Smooth muscle cell (in vitro differentiated cells): ENCODE data around the gene TTC16. TPM values are rescaled to one million over a fixed set of nuclear protein-coding genes. Genes with fewer than 3 reads are reported as not detected.

ENCODE experiments used
- DNase-seq: peaks from one replicate; lab custom pipeline; 2025; ENCODE audit not compliant: unreplicated experiment; lab: John Stamatoyannopoulos, UW
- H2AFZ ChIP-seq: fragments of 200-600 bp; sonication (generic); 2 replicates; pipeline ENCODE4 v1.6.0; 2016; ENCODE audit warnings: antibody characterized with exemption, low read depth, mild to moderate bottlenecking
- H3F3A ChIP-seq: fragments of 200-600 bp; sonication (generic); 2 replicates; pipeline ENCODE4 v1.6.0; 2017; ENCODE audit warnings: antibody characterized with exemption, low read depth
- H3K27ac ChIP-seq: fragments of 200-600 bp; sonication (generic); 2 replicates; pipeline ENCODE4 v1.5.1; 2016; ENCODE audit warnings: low read depth, mild to moderate bottlenecking
- H3K27me3 ChIP-seq: fragments of 200-600 bp; sonication (generic); 2 replicates; pipeline ENCODE4 v1.6.1; 2016; ENCODE audit warnings: low read depth, mild to moderate bottlenecking
- H3K36me3 ChIP-seq: fragments of 200-600 bp; sonication (generic); 2 replicates; pipeline ENCODE4 v1.5.1; 2016; ENCODE audit warnings: low read depth
- H3K4me1 ChIP-seq: fragments of 200-600 bp; sonication (generic); 2 replicates; pipeline ENCODE4 v1.5.1; 2016; ENCODE audit warnings: low read depth
- H3K4me2 ChIP-seq: fragments of 200-600 bp; sonication (generic); 2 replicates; pipeline ENCODE4 v1.6.0; 2016; ENCODE audit warnings: mild to moderate bottlenecking
- H3K4me3 ChIP-seq: fragments of 200-600 bp; sonication (generic); 2 replicates; pipeline ENCODE4 v1.5.1; 2016; ENCODE audit warnings: mild to moderate bottlenecking
- H3K79me2 ChIP-seq: fragments of 200-600 bp; sonication (generic); 2 replicates; pipeline ENCODE4 v1.6.0; 2016; ENCODE audit warnings: low read depth, mild to moderate bottlenecking
- H3K9ac ChIP-seq: fragments of 200-600 bp; sonication (generic); 2 replicates; pipeline ENCODE4 v1.6.0; 2016; ENCODE audit warnings: low read depth
- H3K9me3 ChIP-seq: fragments of 200-600 bp; sonication (generic); replicated peaks from 2 replicates; pipeline ENCODE4 v1.5.1; 2016; ENCODE audit warnings: low read depth
- H4K20me1 ChIP-seq: fragments of 200-600 bp; sonication (generic); 2 replicates; pipeline ENCODE4 v1.6.0; 2016; ENCODE audit warnings: low read depth
- CTCF ChIP-seq: fragments of 200-600 bp; sonication (generic); IDR thresholded peaks from 2 replicates; pipeline ENCODE4 v1.5.1; 2017; ENCODE audit warnings: borderline replicate concordance, mild to moderate bottlenecking, antibody characterized with exemption; ENCODE audit not compliant: insufficient read depth, poor library complexity, severe bottlenecking
- WGBS: methylation state at CpG from one replicate; pipeline ENCODE4 v1.1.7; 2016; ENCODE audit warnings: low lambda C conversion rate; 5-methylcytosine and 5-hydroxymethylcytosine counted together
- polyA plus RNA-seq: library from polyadenylated mRNA; unstranded; fragments of >200 nt; fragmentation: Nextera tagmentation; extraction: Ambion mirVana; gene quantifications from 2 replicates; pipeline ENCODE4 v1.2.1, GENCODE V29; 2016
- total RNA-seq: library from RNA; depleted of rRNA; stranded (reverse); fragments of >200 nt; gene quantifications from 2 replicates; pipeline ENCODE4 v1.2.3, GENCODE V29; 2014

The TTC16 gene
- total and polyA plus RNA-seq, 2 experiments from 2014 or later: 0.22 TPM; not detected in 1

DNA sequence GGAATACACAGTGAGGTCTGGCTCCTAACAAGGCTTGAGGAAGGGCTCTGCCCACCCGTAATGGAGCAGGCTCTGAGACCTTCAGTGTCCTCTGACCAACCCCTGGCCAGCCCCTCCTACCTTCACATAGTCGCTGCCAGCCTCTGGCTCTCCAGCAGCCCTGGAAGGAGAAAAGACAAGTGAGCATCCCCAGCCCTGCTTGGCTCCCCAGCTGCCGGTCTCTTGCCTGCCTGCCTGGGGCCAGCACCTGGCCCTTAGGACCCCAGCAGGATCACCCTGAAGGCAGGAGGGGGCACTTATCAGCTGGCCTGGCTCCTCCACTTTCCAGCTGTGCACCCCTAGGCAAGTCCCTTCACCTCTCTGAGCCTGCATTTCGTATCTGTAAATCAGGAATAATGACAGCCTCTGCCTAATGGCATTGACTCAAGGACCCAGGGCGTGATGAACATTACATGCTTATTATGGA, 45.6 kb downstream of the TTC16 start:
- H3K27ac ChIP-seq: no peak overlapping the region
- no peak for DNase-seq
- H3K79me2 ChIP-seq: no peaks in the 10 kb centered on the region
- no peak overlapping the region for H2AFZ ChIP-seq
- H3K9me3 ChIP-seq: no peaks in the 10 kb centered on the region
- 59% methylated on average over 5 of the region's 5 CpGs for WGBS
- H3K4me2 ChIP-seq: no peak overlapping the region
- no peaks in the 10 kb centered on the region for H3K4me1 ChIP-seq
- no peak overlapping the region for H3K4me3 ChIP-seq
- no peak for TF ChIP-seq CTCF
- peaks cover 4% of the 10 kb centered on the region for H3K27me3 ChIP-seq
- no peaks in the 10 kb centered on the region for H4K20me1 ChIP-seq
- H3K36me3 ChIP-seq: no peaks in the 10 kb centered on the region
- no peak overlapping the region for H3K9ac ChIP-seq
- no peaks in the 10 kb centered on the region for H3F3A ChIP-seq

DNA sequence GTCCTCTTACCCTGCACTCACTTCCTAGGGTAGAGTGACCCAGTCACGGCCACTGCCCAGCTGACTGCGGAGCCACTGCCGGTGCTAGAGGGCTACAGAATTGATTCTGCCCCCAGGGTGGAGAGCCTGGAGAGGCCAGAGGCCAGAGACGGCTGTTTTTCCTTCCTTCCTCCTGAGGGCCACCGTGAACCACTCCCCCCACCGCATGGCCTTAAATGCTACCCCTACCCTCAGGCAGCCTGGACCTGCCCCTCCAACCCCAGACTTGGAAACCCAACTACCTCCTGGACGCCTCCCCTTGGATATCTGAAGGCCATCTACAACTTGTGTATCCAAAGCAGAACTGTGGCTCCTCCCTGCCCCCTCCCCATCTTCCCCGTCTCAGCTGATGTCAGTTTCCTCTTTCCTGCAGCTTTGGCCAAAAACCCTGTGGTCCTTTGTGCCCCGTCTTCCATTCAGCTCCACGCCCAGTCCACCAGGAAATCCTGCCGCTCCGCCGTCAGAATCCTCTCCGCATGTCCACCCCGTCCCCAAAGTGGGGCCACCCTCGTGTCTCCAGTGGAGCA, 46.3 kb downstream of the TTC16 start:
- Histone ChIP-seq H3K27me3 (no peaks in the 10 kb centered on the region), H3K27ac (no peak overlapping the region), H4K20me1 (no peaks in the 10 kb centered on the region), H3K4me2 (no peak overlapping the region), H3K79me2 (no peaks in the 10 kb centered on the region), H3K9ac (no peak overlapping the region), H3K4me3 (no peak overlapping the region), H3K9me3 (no peaks in the 10 kb centered on the region), H2AFZ (no peak overlapping the region), H3K36me3 (no peaks in the 10 kb centered on the region), H3K4me1 (no peaks in the 10 kb centered on the region), H3F3A (no peaks in the 10 kb centered on the region)
- no peak for DNase-seq
- no peak for TF ChIP-seq CTCF
- 64% methylated on average over 15 of the region's 16 CpGs for WGBS

GRCh38 chr9:127763918-127764384, 48.1 kb downstream of the TTC16 start:
- Histone ChIP-seq H3K4me1 (no peaks in the 10 kb centered on the region), H3F3A (no peaks in the 10 kb centered on the region), H3K9me3 (no peaks in the 10 kb centered on the region), H3K36me3 (no peaks in the 10 kb centered on the region), H4K20me1 (no peaks in the 10 kb centered on the region), H2AFZ (no peak overlapping the region), H3K79me2 (no peaks in the 10 kb centered on the region), H3K4me2 (no peak overlapping the region), H3K4me3 (no peak overlapping the region), H3K27me3 (no peaks in the 10 kb centered on the region), H3K9ac (no peak overlapping the region), H3K27ac (no peak overlapping the region)
- no peak for DNase-seq
- TF ChIP-seq CTCF: peak; percentile 16
- WGBS: 37% methylated on average over 7 of the region's 7 CpGs

- 91% methylated on average over 1 of the region's 1 CpG for WGBS
- Histone ChIP-seq H2AFZ (no peak overlapping the region), H3K4me3 (no peak overlapping the region), H3K9me3 (no peaks in the 10 kb centered on the region), H3K27me3 (no peaks in the 10 kb centered on the region), H3K9ac (no peak overlapping the region), H3K79me2 (no peaks in the 10 kb centered on the region), H3K4me1 (no peaks in the 10 kb centered on the region), H3K36me3 (no peaks in the 10 kb centered on the region), H3F3A (no peaks in the 10 kb centered on the region), H4K20me1 (no peaks in the 10 kb centered on the region), H3K27ac (no peak overlapping the region), H3K4me2 (no peak overlapping the region)
- no peak for TF ChIP-seq CTCF
- no peak for DNase-seq
These were observed 49.5 kb downstream of the TTC16 start for GRCh38 chr9:127765418-127765817.
